Colonic mucosa (tissue), 4 donors: ENCODE measurements around the gene PPP2R5A. TPM values are rescaled to one million over a fixed set of nuclear protein-coding genes. Genes with fewer than 3 reads are reported as not detected.
A peak's percentile ranks its signal among the peaks of the same experiment; 100 is the strongest.
"Not testable (repeated sequence)": the region's sequence is repeated elsewhere in the genome, so short reads cannot be mapped to it uniquely, and the experiment has no call there.

Experiments
- DNase-seq: peaks from one replicate; pipeline ENCODE4 v3.0.0-alpha.2; 2020
- H3K27ac ChIP-seq: fragments of 200-600 bp; one replicate; pipeline ENCODE4 v1.8.0; 2021
- H3K27me3 ChIP-seq: fragments of 200-600 bp; one replicate; pipeline ENCODE4 v1.8.0; 2021
- H3K36me3 ChIP-seq: fragments of 200-600 bp; one replicate; pipeline ENCODE4 v1.8.0; 2021
- H3K4me1 ChIP-seq: fragments of 200-600 bp; one replicate; pipeline ENCODE4 v1.8.0; 2021; ENCODE audit warnings: mild to moderate bottlenecking
- H3K4me3 ChIP-seq: fragments of 200-600 bp; one replicate; pipeline ENCODE4 v1.8.0; 2021
- H3K9ac ChIP-seq, 2 donors: one replicate each; pipeline ENCODE4 v1.7.0; 2013; ENCODE audit warnings: control low read depth in 2 of 2, low read depth in 2 of 2, low read length in 2 of 2
- H3K9me3 ChIP-seq: fragments of 200-600 bp; one replicate; pipeline ENCODE4 v1.8.0; 2021
- CTCF ChIP-seq: fragments of 200-600 bp; IDR thresholded peaks from one replicate; pipeline ENCODE4 v1.8.0; 2022; ENCODE audit warnings: antibody characterized with exemption, mild to moderate bottlenecking
- intact Hi-C: fragments of 100-400 bp; cut with DNase I; formaldehyde crosslinking; loops from one replicate; pipeline ENCODE4 v1.14.1; 2022
- total RNA-seq, 2 donors: library from RNA; stranded (reverse); fragmentation: NEBNext Ultra II Directional in 1 of 2; extraction: Animal tissue kit (Norgen Biotek cat#: 25700) in 1 of 2; gene quantifications; one replicate each; pipeline ENCODE4 v1.2.1, GENCODE V29; 2021
- donor health status: healthy.
- donor health status: DM: no; HTN: no; CAD: no.
- donor health status: DM: no; HTN: no; CAD: no.

PPP2R5A gene
- total RNA-seq, 2 donors from 2014 or later, result 62.4 to 78.2 TPM

GRCh38 chr1:212286556-212287131, 1.4 kb downstream of the PPP2R5A start:
- intact Hi-C loops, result loop anchor here (5.0 kb wide), 1 partner anchor 54 kb away; no protein-coding TSS in a partner anchor
- Histone ChIP-seq H3K9me3 (no peaks in the 10 kb centered on the region), H3K36me3 (no peaks in the 10 kb centered on the region), H3K27me3 (no peaks in the 10 kb centered on the region), H3K9ac (peak overlapping the region; percentile 98 to 99), H3K27ac (peak overlapping the region; percentile 99), H3K4me3 (peak overlapping the region; percentile 85), H3K4me1 (peaks cover 20% of the 10 kb centered on the region)
- no peak for TF ChIP-seq CTCF
- peak; percentile 35 for DNase-seq

- intact Hi-C loops, result loop anchor here (5.0 kb wide), 1 partner anchor 55 kb away; no protein-coding TSS in a partner anchor
- no peaks in the 10 kb centered on the region for H3K27me3 ChIP-seq
- peak; percentile 21 for DNase-seq
- H3K27ac ChIP-seq, result peak overlapping the region; percentile 99
- H3K4me1 ChIP-seq, result peaks cover 20% of the 10 kb centered on the region
- H3K36me3 ChIP-seq, result no peaks in the 10 kb centered on the region
- H3K4me3 ChIP-seq, result peak overlapping the region; percentile 85
- H3K9me3 ChIP-seq, result no peaks in the 10 kb centered on the region
- TF ChIP-seq CTCF, result no peak
- peak overlapping the region in 1 of 2 donors; percentile 98 for H3K9ac ChIP-seq
These were observed 2.2 kb downstream of the PPP2R5A start for GRCh38 chr1:212287261-212287895.

DNA sequence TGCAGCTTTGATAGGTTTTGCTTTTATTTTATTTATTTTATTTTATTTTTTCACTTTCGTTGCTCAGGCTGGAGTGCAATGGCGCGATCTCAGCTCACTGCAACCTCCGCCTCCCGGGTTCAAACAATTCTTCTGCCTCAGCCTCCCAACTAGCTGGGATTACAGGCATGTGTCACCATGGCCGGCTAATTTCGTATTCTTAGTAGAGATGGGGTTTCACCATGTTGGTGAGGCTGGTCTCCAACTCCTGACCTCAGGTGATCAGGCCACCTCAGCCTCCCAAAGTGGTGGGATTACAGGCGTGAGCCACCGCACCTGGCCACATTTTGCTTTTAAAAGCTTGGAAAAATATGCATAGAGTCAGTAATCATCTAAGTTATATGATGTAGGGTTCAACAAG, 2.8 kb downstream of the PPP2R5A start:
- DNase-seq, H3K36me3 ChIP-seq, H3K27ac ChIP-seq, H3K9ac ChIP-seq, H3K27me3 ChIP-seq, H3K9me3 ChIP-seq: not testable (repeated sequence)
- peak overlapping the region; percentile 85 for H3K4me3 ChIP-seq
- intact Hi-C loops, result loop anchor here (5.0 kb wide), 1 partner anchor 56 kb away; no protein-coding TSS in a partner anchor
- peaks cover 20% of the 10 kb centered on the region for H3K4me1 ChIP-seq

DNA sequence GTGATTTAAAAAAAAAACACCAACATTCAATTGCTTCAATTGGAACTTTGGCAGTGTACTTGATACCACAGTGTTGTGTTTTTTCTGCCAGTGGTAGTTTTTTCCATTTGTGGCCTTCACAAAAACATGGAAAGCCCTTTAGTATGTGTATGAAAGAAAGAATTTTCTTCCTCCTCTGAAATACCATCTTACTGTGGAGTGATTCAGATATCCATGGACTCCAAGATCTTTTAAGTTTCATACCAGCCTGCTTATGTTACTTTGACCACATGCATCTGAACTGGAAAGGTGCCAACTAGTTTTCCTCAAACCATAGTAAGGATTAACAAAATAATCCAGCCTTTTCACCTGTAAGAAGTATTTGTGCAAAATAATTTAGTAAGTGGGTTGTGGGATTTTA, 3.4 kb downstream of the PPP2R5A start:
- TF ChIP-seq CTCF, result no peak
- Histone ChIP-seq H3K9ac (no peak overlapping the region), H3K27me3 (no peaks in the 10 kb centered on the region), H3K4me1 (peaks cover 20% of the 10 kb centered on the region), H3K4me3 (peak overlapping the region; percentile 85), H3K36me3 (no peaks in the 10 kb centered on the region), H3K27ac (no peak overlapping the region), H3K9me3 (no peaks in the 10 kb centered on the region)
- DNase-seq, result no peak
- intact Hi-C loops, result loop anchor here (5.0 kb wide), 1 partner anchor 56 kb away; no protein-coding TSS in a partner anchor

GRCh38 chr1:212289262-212290077, 4.3 kb downstream of the PPP2R5A start:
- Histone ChIP-seq H3K9me3 (no peaks in the 10 kb centered on the region), H3K4me3 (no peak overlapping the region), H3K4me1 (peaks cover 20% of the 10 kb centered on the region), H3K36me3 (no peaks in the 10 kb centered on the region), H3K27me3 (no peaks in the 10 kb centered on the region), H3K9ac (no peak overlapping the region), H3K27ac (no peak overlapping the region)
- intact Hi-C loops, result loop anchor here (5.0 kb wide), 2 partner anchors 57 to 217 kb away; no protein-coding TSS in a partner anchor
- TF ChIP-seq CTCF, result no peak
- no peak for DNase-seq
